ENCODE results near the gene EVI5.

Gene EVI5

GRCh38 chr1:92583821-92584760 lies 200.8 kb downstream of the EVI5 start:
- Mint-ChIP-seq H3K4me3 (no peak overlapping the region), H3K27ac (no peak overlapping the region), H3K9me3 (no peaks in the 10 kb centered on the region), H3K4me1 (no peaks in the 10 kb centered on the region), H3K36me3 (peaks cover 15% of the 10 kb centered on the region), H3K27me3 (no peaks in the 10 kb centered on the region)
- ATAC-seq (ENCODE audit: low read depth) (no peak), DNase-seq (ENCODE audit: low spot score in 2 of 2) (no peak)

DNA sequence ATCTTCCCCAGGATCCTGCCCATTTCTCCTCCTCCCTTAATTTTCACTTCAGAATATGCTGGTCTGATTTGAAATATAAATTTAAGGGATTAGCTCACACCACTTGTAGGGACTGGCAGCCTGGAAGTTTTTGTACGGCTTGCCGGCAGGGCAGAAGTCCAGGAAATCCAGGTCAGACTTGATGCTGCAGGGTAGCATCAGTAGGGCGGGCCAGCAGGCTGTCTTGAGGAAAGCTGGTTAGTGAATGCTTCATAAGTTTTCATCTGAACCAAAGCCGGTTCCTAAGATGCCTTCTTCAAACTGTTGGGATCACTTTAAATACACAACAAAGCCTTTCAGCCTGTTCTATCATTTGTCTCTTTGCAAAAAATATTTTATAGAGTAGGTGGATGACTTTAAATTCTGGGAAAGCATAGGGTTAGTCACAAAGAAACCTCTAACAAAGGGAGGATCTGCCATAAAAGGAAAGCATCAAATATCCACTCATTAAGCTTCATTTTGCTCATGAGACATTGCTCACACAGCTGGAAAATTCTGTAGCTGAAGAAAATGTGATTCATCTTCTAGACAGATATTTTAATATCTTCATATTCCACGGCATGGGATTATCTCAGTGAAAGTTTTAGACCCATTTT lies 207.5 kb downstream of the EVI5 start:
- no peak for ATAC-seq (ENCODE audit: low read depth)
- Mint-ChIP-seq H3K27me3 (no peaks in the 10 kb centered on the region), H3K36me3 (peaks cover 13% of the 10 kb centered on the region), H3K27ac (no peak overlapping the region), H3K9me3 (no peaks in the 10 kb centered on the region), H3K4me3 (no peak overlapping the region), H3K4me1 (no peaks in the 10 kb centered on the region)
- no peak for DNase-seq (ENCODE audit: low spot score in 2 of 2)

DNA sequence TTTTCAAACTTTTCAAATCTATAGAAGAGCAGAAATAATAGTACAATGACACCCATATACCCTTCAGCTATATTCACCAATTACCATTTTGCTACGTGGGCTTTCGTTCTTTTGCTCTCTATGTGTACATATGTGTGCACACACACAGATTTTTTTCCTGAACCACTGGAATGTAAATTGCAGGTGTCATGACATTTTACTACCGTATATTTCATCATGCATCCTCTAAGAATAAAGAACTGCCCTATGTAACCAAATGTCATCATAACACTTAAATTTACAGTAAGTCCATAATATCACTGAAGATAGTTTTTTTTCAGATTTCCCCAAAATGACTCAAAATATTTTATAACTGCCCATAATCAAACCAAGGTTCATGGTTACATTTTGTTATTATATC lies 209.8 kb downstream of the EVI5 start:
- H3K27ac Mint-ChIP-seq, result no peak overlapping the region

GRCh38 chr1:92572520-92572919 lies 212.4 kb downstream of the EVI5 start:
- DNase-seq (ENCODE audit: low spot score in 2 of 2), result no peak
- H3K27me3 Mint-ChIP-seq, result no peaks in the 10 kb centered on the region
- H3K4me3 Mint-ChIP-seq, result no peak overlapping the region
- no peak for ATAC-seq (ENCODE audit: low read depth)
- H3K4me1 Mint-ChIP-seq, result no peaks in the 10 kb centered on the region
- H3K9me3 Mint-ChIP-seq, result no peaks in the 10 kb centered on the region
- H3K27ac Mint-ChIP-seq, result no peak overlapping the region
- peaks cover 9% of the 10 kb centered on the region for H3K36me3 Mint-ChIP-seq

More for the DNA sequence above, 209.8 kb downstream of the EVI5 start:
- Mint-ChIP-seq H3K36me3 (peaks cover 4% of the 10 kb centered on the region), H3K4me1 (no peaks in the 10 kb centered on the region), H3K27me3 (no peaks in the 10 kb centered on the region), H3K9me3 (no peaks in the 10 kb centered on the region), H3K4me3 (no peak overlapping the region)
- ATAC-seq (ENCODE audit: low read depth) (no peak), DNase-seq (ENCODE audit: low spot score in 2 of 2) (no peak)

DNA sequence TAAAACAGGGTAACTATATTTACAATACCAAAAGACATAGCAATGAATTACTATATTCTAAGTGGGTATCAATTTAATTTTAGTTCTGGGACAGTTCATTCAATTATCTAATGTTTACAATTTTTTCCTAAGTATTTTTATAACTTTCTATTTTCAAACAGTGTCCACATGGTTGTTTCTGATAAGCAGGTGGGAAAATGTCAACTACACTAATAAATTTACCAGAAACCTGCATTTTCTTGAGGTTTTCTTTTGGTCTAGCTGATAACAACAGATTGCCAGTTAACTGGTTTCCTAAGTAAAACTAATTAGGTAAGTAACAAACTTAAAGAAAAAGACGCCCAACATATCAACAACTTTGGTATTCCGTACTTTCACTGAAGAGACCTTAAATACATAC lies 213.3 kb downstream of the EVI5 start:
- Mint-ChIP-seq H3K27ac (no peak overlapping the region), H3K4me1 (no peaks in the 10 kb centered on the region), H3K9me3 (no peaks in the 10 kb centered on the region), H3K36me3 (peaks cover 9% of the 10 kb centered on the region), H3K27me3 (no peaks in the 10 kb centered on the region), H3K4me3 (no peak overlapping the region)
- no peak for DNase-seq (ENCODE audit: low spot score in 2 of 2)
- no peak for ATAC-seq (ENCODE audit: low read depth)

DNA sequence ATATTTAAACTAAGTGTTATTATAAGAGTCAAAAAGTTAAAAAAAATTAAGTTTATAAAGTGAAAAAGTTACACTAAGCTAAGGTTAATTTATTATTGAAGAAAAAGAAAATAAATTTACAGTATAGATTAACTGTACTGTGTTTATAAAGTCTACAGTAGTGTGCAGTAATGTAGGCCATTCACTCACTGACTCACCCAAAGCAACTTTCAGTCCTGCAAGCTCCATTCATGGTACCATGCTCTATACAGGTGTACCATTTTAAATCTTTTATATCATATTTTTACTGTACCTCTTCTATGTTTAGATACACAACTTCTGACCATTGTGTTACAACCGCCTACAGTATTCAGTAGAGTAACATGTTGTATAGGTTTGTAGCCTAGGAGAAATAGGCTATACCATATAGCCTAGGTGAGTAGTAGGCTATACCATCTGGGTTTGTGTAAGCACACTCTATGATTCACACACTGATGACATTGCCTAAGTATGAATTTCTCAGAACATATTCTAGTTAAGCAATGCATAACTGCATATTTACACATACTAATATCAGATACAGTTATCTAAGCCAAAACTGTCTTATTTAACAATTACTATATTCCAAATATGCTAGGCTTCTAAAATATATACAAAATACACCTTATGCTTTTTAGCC lies 217.6 kb downstream of the EVI5 start:
- peaks cover 4% of the 10 kb centered on the region for H3K36me3 Mint-ChIP-seq
- ATAC-seq (ENCODE audit: low read depth) (no peak), DNase-seq (ENCODE audit: low spot score in 2 of 2) (no peak)
- H3K9me3 Mint-ChIP-seq, result no peaks in the 10 kb centered on the region
- H3K4me1 Mint-ChIP-seq, result peaks cover 3% of the 10 kb centered on the region
- H3K4me3 Mint-ChIP-seq, result no peak overlapping the region
- no peaks in the 10 kb centered on the region for H3K27me3 Mint-ChIP-seq
- H3K27ac Mint-ChIP-seq, result no peak overlapping the region

- Mint-ChIP-seq H3K9me3 (no peaks in the 10 kb centered on the region), H3K27ac (no peak overlapping the region), H3K36me3 (peaks cover 4% of the 10 kb centered on the region), H3K4me1 (peaks cover 3% of the 10 kb centered on the region), H3K27me3 (no peaks in the 10 kb centered on the region), H3K4me3 (no peak overlapping the region)
- ATAC-seq (ENCODE audit: low read depth) (peak; percentile 76), DNase-seq (ENCODE audit: low spot score in 2 of 2) (no peak)
Measured at GRCh38 chr1:92563457-92564216, 221.3 kb downstream of the EVI5 start.

DNA sequence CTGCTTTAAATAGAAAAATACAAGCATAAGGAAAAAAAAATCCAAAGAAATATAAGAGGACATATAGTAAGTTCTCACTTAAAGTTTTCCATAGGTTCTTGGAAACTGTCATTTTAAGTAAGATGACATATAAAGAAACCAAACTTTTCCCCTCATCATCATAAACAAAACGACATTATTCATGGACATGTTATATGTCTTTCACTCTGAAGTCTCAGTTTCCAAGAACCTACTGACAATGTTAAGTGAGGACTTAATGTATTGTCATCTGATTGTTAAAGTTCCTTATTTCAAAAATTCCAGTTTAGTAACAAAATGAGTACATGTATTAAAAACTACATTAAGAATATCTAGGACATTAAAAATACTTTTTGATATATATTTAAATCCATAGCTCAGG lies 228.6 kb downstream of the EVI5 start:
- DNase-seq (ENCODE audit: low spot score in 2 of 2) (no peak), ATAC-seq (ENCODE audit: low read depth) (no peak)
- no peaks in the 10 kb centered on the region for H3K9me3 Mint-ChIP-seq
- H3K27me3 Mint-ChIP-seq, result no peaks in the 10 kb centered on the region
- H3K4me1 Mint-ChIP-seq, result no peaks in the 10 kb centered on the region
- no peak overlapping the region for H3K27ac Mint-ChIP-seq
- H3K4me3 Mint-ChIP-seq, result no peak overlapping the region
- H3K36me3 Mint-ChIP-seq, result peaks cover 8% of the 10 kb centered on the region

DNA sequence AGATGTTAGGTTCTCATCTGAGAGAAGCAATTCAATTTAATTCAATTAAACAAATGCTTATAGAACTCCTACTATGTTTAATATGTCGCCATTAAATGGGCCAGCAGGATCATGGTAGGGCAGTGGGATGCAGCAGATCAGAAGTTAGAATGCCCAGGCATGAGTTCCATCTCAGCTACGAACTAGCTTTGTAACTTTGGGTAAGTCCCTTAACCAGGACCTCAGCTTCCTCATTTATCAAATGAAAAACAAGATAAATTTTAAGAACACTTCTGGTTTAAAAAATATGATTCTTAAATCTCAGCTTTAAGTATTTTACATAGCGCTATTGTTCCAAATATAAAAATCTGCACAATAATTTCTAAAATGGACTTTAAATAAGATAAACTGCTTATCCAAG lies 230.7 kb downstream of the EVI5 start:
- H3K27me3 Mint-ChIP-seq, result no peaks in the 10 kb centered on the region
- no peaks in the 10 kb centered on the region for H3K4me1 Mint-ChIP-seq
- DNase-seq (ENCODE audit: low spot score in 2 of 2) (no peak), ATAC-seq (ENCODE audit: low read depth) (peak; percentile 24)
- H3K4me3 Mint-ChIP-seq, result no peak overlapping the region
- no peak overlapping the region for H3K27ac Mint-ChIP-seq
- H3K36me3 Mint-ChIP-seq, result peaks cover 12% of the 10 kb centered on the region
- H3K9me3 Mint-ChIP-seq, result no peaks in the 10 kb centered on the region

- H3K9me3 Mint-ChIP-seq, result no peaks in the 10 kb centered on the region
- H3K27me3 Mint-ChIP-seq, result no peaks in the 10 kb centered on the region
- H3K27ac Mint-ChIP-seq, result no peak overlapping the region
- ATAC-seq (ENCODE audit: low read depth) (no peak), DNase-seq (ENCODE audit: low spot score in 2 of 2) (no peak)
- peaks cover 14% of the 10 kb centered on the region for H3K36me3 Mint-ChIP-seq
- no peak overlapping the region for H3K4me3 Mint-ChIP-seq
- H3K4me1 Mint-ChIP-seq, result no peaks in the 10 kb centered on the region
Measured at GRCh38 chr1:92551916-92552315, 233.0 kb downstream of the EVI5 start.

GRCh38 chr1:92544756-92545165 lies 240.1 kb downstream of the EVI5 start:
- Mint-ChIP-seq H3K27ac (no peak overlapping the region), H3K4me3 (no peak overlapping the region), H3K27me3 (no peaks in the 10 kb centered on the region), H3K9me3 (no peaks in the 10 kb centered on the region), H3K36me3 (peaks cover 35% of the 10 kb centered on the region), H3K4me1 (peaks cover 3% of the 10 kb centered on the region)
- DNase-seq (ENCODE audit: low spot score in 2 of 2), result no peak
- ATAC-seq (ENCODE audit: low read depth), result no peak

DNA sequence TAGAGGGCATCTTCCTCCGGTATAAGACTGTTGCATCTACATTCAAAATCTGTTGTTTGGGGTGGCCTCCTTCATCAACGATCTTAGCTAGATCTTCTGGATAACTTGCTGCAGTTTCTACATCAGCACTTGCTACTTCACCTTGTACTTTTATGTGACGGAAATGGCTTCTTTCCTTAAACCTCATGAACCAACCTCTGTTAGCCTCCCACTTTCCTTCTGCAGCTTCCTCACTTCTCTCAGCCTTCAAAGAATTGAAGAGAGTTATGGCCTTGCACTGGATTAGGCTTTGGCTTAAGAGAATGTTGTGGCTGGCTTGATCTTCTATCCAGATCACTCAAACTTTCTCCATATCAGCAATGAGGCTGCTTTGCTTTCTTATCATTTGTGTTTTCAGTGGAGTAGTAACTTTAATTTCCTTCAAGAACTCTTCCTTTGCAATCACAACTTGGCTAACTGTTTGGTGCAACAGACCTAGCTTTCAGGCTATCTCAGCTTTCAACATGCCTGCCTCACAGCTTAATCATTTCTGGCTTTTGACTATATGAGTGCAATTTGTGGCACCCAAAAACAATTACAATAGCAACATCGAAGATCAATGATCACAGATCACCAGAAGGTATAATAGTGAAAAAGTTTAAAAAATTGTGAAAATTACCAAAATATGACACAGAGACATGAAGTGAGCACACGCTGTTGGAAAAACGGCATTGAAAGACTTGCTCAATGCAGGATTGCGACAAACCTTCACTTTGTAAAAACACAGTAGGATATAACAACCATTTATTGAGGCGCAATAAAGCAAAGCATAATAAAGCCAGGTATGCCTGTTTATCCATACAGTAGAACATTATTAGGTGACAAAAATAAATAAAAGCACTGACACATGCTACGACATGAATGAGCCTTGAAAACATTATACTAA lies 241.5 kb downstream of the EVI5 start:
- peaks cover 33% of the 10 kb centered on the region for H3K36me3 Mint-ChIP-seq
- H3K4me3 Mint-ChIP-seq, result no peak overlapping the region
- no peak for ATAC-seq (ENCODE audit: low read depth)
- H3K9me3 Mint-ChIP-seq, result no peaks in the 10 kb centered on the region
- DNase-seq (ENCODE audit: low spot score in 2 of 2), result no peak
- peaks cover 7% of the 10 kb centered on the region for H3K4me1 Mint-ChIP-seq
- H3K27ac Mint-ChIP-seq, result no peak overlapping the region
- H3K27me3 Mint-ChIP-seq, result no peaks in the 10 kb centered on the region

All from memory B cell (primary cell).